Progenitor cell of endocrine pancreas (in vitro differentiated cells): ENCODE measurements around the gene DGLUCY. TPM values are rescaled to one million over a fixed set of nuclear protein-coding genes. Genes with fewer than 3 reads are reported as not detected.
"Not testable (repeated sequence)": the region's sequence is repeated elsewhere in the genome, so short reads cannot be mapped to it uniquely, and the experiment has no call there.

ENCODE experiments used
- DNase-seq: peaks from one replicate; pipeline ENCODE4 v3.0.0; 2021; ENCODE audit warnings: low spot score; ENCODE audit not compliant: unreplicated experiment
- H3K27ac Mint-ChIP-seq: 2 replicates; pipeline ENCODE4 v1.8.0; 2021; ENCODE audit warnings: mild to moderate bottlenecking, moderate library complexity, mixed read lengths
- H3K27me3 Mint-ChIP-seq: 2 replicates; pipeline ENCODE4 v1.8.0; 2021; ENCODE audit warnings: mixed read lengths
- H3K36me3 Mint-ChIP-seq: 2 replicates; pipeline ENCODE4 v1.8.0; 2022; ENCODE audit warnings: mixed read lengths; ENCODE audit not compliant: insufficient read depth
- H3K4me1 Mint-ChIP-seq: 2 replicates; pipeline ENCODE4 v1.8.0; 2021; ENCODE audit warnings: low read depth, mixed read lengths
- H3K4me3 Mint-ChIP-seq: 2 replicates; pipeline ENCODE4 v1.8.0; 2021; ENCODE audit warnings: low read depth, mild to moderate bottlenecking, moderate library complexity, mixed read lengths
- H3K9me3 Mint-ChIP-seq: 2 replicates; pipeline ENCODE4 v1.8.0; 2021; ENCODE audit warnings: low read depth, mixed read lengths
- CTCF ChIP-seq: fragments of 200-600 bp; sonication (generic); IDR thresholded peaks from one replicate; pipeline ENCODE4 v1.5.0; 2021; ENCODE audit warnings: antibody characterized with exemption, mild to moderate bottlenecking; ENCODE audit not compliant: unreplicated experiment
- total RNA-seq: library from RNA; stranded (reverse); gene quantifications from 2 replicates; pipeline ENCODE4 v1.2.1, GENCODE V29; 2021

DGLUCY gene
- total RNA-seq, 1 donor from 2014 or later, result 83.3 TPM

GRCh38 chr14:91180611-91181010 is 66.7 kb downstream of the DGLUCY start:
- Mint-ChIP-seq H3K36me3 (peaks cover 11% of the 10 kb centered on the region), H3K9me3 (no peaks in the 10 kb centered on the region), H3K4me3 (no peak overlapping the region), H3K27ac (no peak overlapping the region), H3K4me1 (no peaks in the 10 kb centered on the region), H3K27me3 (no peaks in the 10 kb centered on the region)
- TF ChIP-seq CTCF, result no peak
- no peak for DNase-seq

GRCh38 chr14:91182753-91183152 is 68.9 kb downstream of the DGLUCY start:
- H3K27ac Mint-ChIP-seq, H3K4me1 Mint-ChIP-seq, H3K36me3 Mint-ChIP-seq, H3K4me3 Mint-ChIP-seq, H3K9me3 Mint-ChIP-seq, DNase-seq, H3K27me3 Mint-ChIP-seq: not testable (repeated sequence)

GRCh38 chr14:91184559-91184958 is 70.7 kb downstream of the DGLUCY start:
- H3K9me3 Mint-ChIP-seq, result no peaks in the 10 kb centered on the region
- no peaks in the 10 kb centered on the region for H3K27me3 Mint-ChIP-seq
- no peak overlapping the region for H3K4me3 Mint-ChIP-seq
- TF ChIP-seq CTCF, result no peak
- H3K36me3 Mint-ChIP-seq, result peaks cover 16% of the 10 kb centered on the region
- DNase-seq, result no peak
- no peaks in the 10 kb centered on the region for H3K4me1 Mint-ChIP-seq
- no peak overlapping the region for H3K27ac Mint-ChIP-seq

DNA sequence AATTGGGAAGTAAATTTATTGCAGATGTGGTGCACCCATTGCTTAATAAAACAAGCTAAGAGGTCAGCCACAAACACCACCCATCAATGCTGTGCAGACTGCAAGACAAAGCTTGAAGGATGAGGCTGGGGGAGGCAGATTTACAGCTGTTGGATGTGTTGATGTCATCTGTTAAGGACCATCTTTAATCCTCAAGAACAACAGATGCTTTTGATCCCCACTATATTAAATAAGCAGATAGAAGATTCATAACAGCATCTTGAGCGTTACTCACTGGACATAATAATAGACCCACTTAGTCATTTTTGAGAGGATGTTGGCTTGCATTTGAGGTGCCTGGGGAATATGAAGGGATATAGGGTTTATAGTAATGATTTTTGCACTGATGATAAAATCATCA is 71.8 kb downstream of the DGLUCY start:
- peaks cover 24% of the 10 kb centered on the region for H3K36me3 Mint-ChIP-seq
- H3K9me3 Mint-ChIP-seq, result no peaks in the 10 kb centered on the region
- H3K27me3 Mint-ChIP-seq, result no peaks in the 10 kb centered on the region
- no peaks in the 10 kb centered on the region for H3K4me1 Mint-ChIP-seq
- H3K27ac Mint-ChIP-seq, result no peak overlapping the region
- no peak overlapping the region for H3K4me3 Mint-ChIP-seq
- no peak for DNase-seq
- TF ChIP-seq CTCF, result no peak

DNA sequence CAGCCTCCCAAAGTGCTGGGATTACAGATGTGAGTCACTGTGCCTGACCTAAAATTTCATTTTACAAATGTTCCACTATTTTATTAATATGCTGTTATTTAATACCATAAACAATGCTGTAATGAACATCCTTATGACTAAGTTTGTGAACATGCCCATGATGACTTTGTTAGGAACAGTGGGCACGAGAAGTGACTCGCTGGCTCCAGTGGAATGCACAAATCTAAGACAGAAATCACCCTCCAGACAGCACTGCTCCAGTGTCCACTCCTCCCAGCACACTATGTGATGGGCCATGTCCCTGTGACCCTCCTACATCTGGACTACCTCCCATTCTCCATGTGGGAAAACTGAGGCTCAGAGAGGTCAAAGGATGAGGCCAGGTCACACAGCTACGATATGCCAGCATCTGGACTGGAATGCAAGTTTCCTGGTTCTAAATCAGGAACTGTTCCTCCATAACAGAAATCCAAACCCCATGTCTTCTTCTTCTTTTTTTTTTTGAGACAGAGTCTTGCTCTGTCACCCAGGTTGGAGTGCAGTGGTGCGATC is 72.7 kb downstream of the DGLUCY start:
- Mint-ChIP-seq H3K9me3 (no peaks in the 10 kb centered on the region), H3K27me3 (no peaks in the 10 kb centered on the region), H3K27ac (no peak overlapping the region), H3K4me3 (no peak overlapping the region), H3K36me3 (peaks cover 22% of the 10 kb centered on the region), H3K4me1 (no peaks in the 10 kb centered on the region)
- no peak for DNase-seq
- TF ChIP-seq CTCF, result no peak

DNA sequence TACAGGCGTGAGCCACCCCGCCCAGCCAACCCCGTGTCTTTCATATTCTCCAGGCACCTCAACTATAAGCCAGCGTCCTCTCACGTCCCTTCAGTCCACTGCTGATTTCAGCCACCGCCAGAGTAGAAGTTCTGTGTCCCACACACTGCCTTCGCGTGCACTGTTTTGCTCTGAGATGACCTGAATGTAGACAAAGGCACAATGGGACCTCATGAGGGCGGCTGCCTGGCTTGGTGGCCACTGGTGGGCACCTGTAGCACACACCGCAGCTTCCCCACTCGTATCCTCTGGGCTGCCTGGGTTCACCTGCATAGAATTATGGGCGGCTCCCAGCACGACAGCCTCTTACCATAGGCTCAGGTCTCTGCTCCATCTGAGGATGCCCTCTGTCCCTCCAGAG is 73.4 kb downstream of the DGLUCY start:
- Mint-ChIP-seq H3K27ac (no peak overlapping the region), H3K36me3 (peaks cover 25% of the 10 kb centered on the region), H3K4me1 (no peaks in the 10 kb centered on the region), H3K9me3 (no peaks in the 10 kb centered on the region), H3K27me3 (no peaks in the 10 kb centered on the region), H3K4me3 (no peak overlapping the region)
- no peak for TF ChIP-seq CTCF
- DNase-seq, result no peak
